ENCODE measurements around the gene CCDC70.
A peak's percentile ranks its signal among the peaks of the same experiment; 100 is the strongest.
"Not testable (repeated sequence)": the region's sequence is repeated elsewhere in the genome, so short reads cannot be mapped to it uniquely, and the experiment has no call there.

The CCDC70 gene

GRCh38 chr13:51906581-51906980 is 44.8 kb downstream of the CCDC70 start:
- TF ChIP-seq ZSCAN30 (tag by site-specific recombination; IDR thresholded peaks at IDR 0.05) (peak; percentile 65; the same call in 1 of the 2 replicates), ZIC2 (tag by site-specific recombination; IDR thresholded peaks at IDR 0.05) (peak; percentile 76), FEZF1 (tag by site-specific recombination; IDR thresholded peaks at IDR 0.05) (peak; percentile 39; the same call in 1 of the 2 replicates), ZBTB10 (tag by site-specific recombination; IDR thresholded peaks at IDR 0.05) (no peak)
- no peak overlapping the region for H3K27ac ChIP-seq (ENCODE audit: extremely low read depth, low read depth, low read length)
- no peaks in the 10 kb centered on the region for H3K9me3 ChIP-seq (ENCODE audit: control insufficient read depth, insufficient read depth, low read depth, low read length)
- ChIA-PET CTCF (no interaction called here), POLR2A (no interaction called here)
- no peak overlapping the region for H3K4me3 ChIP-seq (ENCODE audit: low read depth, low read length)
- H3K4me1 ChIP-seq (ENCODE audit: control insufficient read depth, insufficient read depth, low read length): peaks cover 3% of the 10 kb centered on the region; the same call in 1 of the 2 replicates
- no peaks in the 10 kb centered on the region for H3K36me3 ChIP-seq (ENCODE audit: control insufficient read depth in 2 of 2, insufficient read depth in 1 of 2, low read length in 2 of 2)

GRCh38 chr13:51907040-51907732 is 45.4 kb downstream of the CCDC70 start:
- POLR2A ChIA-PET: no interaction called here
- H3K36me3 ChIP-seq (ENCODE audit: control insufficient read depth in 2 of 2, insufficient read depth in 1 of 2, low read length in 2 of 2): no peaks in the 10 kb centered on the region
- H3K4me1 ChIP-seq (ENCODE audit: control insufficient read depth, insufficient read depth, low read length): peaks cover 3% of the 10 kb centered on the region; the same call in 1 of the 2 replicates
- no peak overlapping the region for H3K27ac ChIP-seq (ENCODE audit: extremely low read depth, low read depth, low read length)
- H3K9me3 ChIP-seq (ENCODE audit: control insufficient read depth, insufficient read depth, low read depth, low read length): no peaks in the 10 kb centered on the region
- TF ChIP-seq ZNF266 (tag by site-specific recombination; IDR thresholded peaks at IDR 0.05; ENCODE audit: low read depth): peak; percentile 70; the same call in 1 of the 2 replicates
- TF ChIP-seq ZBTB10 (tag by site-specific recombination; IDR thresholded peaks at IDR 0.05): no peak
- CTCF ChIA-PET: no interaction called here
- no peak overlapping the region for H3K4me3 ChIP-seq (ENCODE audit: low read depth, low read length)

GRCh38 chr13:51909265-51909664 is 47.5 kb downstream of the CCDC70 start:
- H3K4me3 ChIP-seq (ENCODE audit: low read depth, low read length); POLR2A ChIA-PET: not testable (repeated sequence)

GRCh38 chr13:51910508-51910907 is 48.7 kb downstream of the CCDC70 start:
- POLR2A ChIA-PET: no interaction called here
- TF ChIP-seq ZBTB44 (tag by site-specific recombination; IDR thresholded peaks at IDR 0.05): no peak

More at GRCh38 chr13:51909265-51909664, 47.5 kb downstream of the CCDC70 start:
- H3K27ac ChIP-seq (ENCODE audit: extremely low read depth, low read depth, low read length); H3K9me3 ChIP-seq (ENCODE audit: control insufficient read depth, insufficient read depth, low read depth, low read length); H3K36me3 ChIP-seq (ENCODE audit: control insufficient read depth in 2 of 2, insufficient read depth in 1 of 2, low read length in 2 of 2); H3K4me1 ChIP-seq (ENCODE audit: control insufficient read depth, insufficient read depth, low read length): not testable (repeated sequence)
- CTCF ChIA-PET: interaction anchor here (1.0 kb wide), 1 partner anchor 12 kb away, joined by 3 read pairs; no protein-coding TSS in a partner anchor

More at GRCh38 chr13:51910508-51910907, 48.7 kb downstream of the CCDC70 start:
- CTCF ChIA-PET: interaction anchor here (0.6 kb wide), 1 partner anchor 113 kb away, joined by 4 read pairs; no protein-coding TSS in a partner anchor
- Histone ChIP-seq H3K36me3 (ENCODE audit: control insufficient read depth in 2 of 2, insufficient read depth in 1 of 2, low read length in 2 of 2) (no peaks in the 10 kb centered on the region), H3K27ac (ENCODE audit: extremely low read depth, low read depth, low read length) (no peak overlapping the region), H3K4me1 (ENCODE audit: control insufficient read depth, insufficient read depth, low read length) (peaks cover 3% of the 10 kb centered on the region; the same call in 1 of the 2 replicates), H3K4me3 (ENCODE audit: low read depth, low read length) (no peak overlapping the region), H3K9me3 (ENCODE audit: control insufficient read depth, insufficient read depth, low read depth, low read length) (no peaks in the 10 kb centered on the region)

All from HEK293 (cell line).